Heart right ventricle (tissue), 16 donors: ENCODE measurements around the gene PPP5C. TPM values are rescaled to one million over a fixed set of nuclear protein-coding genes. Genes with fewer than 3 reads are reported as not detected.

Experiments
- ATAC-seq, 8 donors: fragments of 200-7000 bp; cut with Tn5 transposase; one replicate each; pipeline ENCODE4 v1.9.1; 2020; ENCODE audit warnings: mild to moderate bottlenecking in 8 of 8, moderate library complexity in 8 of 8, moderate number of reproducible peaks in 1 of 8
- DNase-seq, 2 donors: peaks; one replicate each; pipeline ENCODE4 v3.0.0-alpha.2; 2020
- H3K27ac ChIP-seq, 10 donors: fragments of 200-600 bp; sonication (generic) in 2 of 10; one replicate each; pipeline versions ENCODE4 v1.5.0 to v1.8.0; 2020 to 2022; ENCODE audit warnings: mild to moderate bottlenecking in 3 of 10
- H3K27me3 ChIP-seq, 7 donors: fragments of 200-600 bp; one replicate each; pipeline ENCODE4 v1.8.0; 2021 to 2022; ENCODE audit warnings: mild to moderate bottlenecking in 2 of 7
- H3K36me3 ChIP-seq, 9 donors: fragments of 200-600 bp; sonication (generic) in 1 of 9; one replicate each; pipeline versions ENCODE4 v1.5.0 to v1.8.0; 2020 to 2022; ENCODE audit warnings: mild to moderate bottlenecking in 2 of 9
- H3K4me1 ChIP-seq, 9 donors: fragments of 200-600 bp; sonication (generic) in 1 of 9; one replicate each; pipeline versions ENCODE4 v1.5.0 to v1.8.0; 2020 to 2022; ENCODE audit warnings: mild to moderate bottlenecking in 4 of 9
- H3K4me3 ChIP-seq, 10 donors: fragments of 200-600 bp; sonication (generic) in 2 of 10; one replicate each; pipeline versions ENCODE4 v1.5.0 to v1.8.0; 2020 to 2022; ENCODE audit warnings: mild to moderate bottlenecking in 7 of 10, moderate library complexity in 2 of 10
- H3K9me3 ChIP-seq, 11 donors: fragments of 200-600 bp in 10 of 11; sonication (generic) in 2 of 11; one replicate each; pipeline versions ENCODE4 v1.5.0 to v1.8.0; 2013 to 2022; ENCODE audit warnings: mild to moderate bottlenecking in 2 of 11, control low read depth in 1 of 11, moderate library complexity in 1 of 11
- WGBS, 2 donors: extraction: QIAGEN DNeasy Blood & Tissue Kit; methylation state at CpG; one replicate each; pipeline ENCODE4 v1.1.7; 2013; ENCODE audit warnings: inconsistent platforms in 1 of 2; 5-methylcytosine and 5-hydroxymethylcytosine counted together
- intact Hi-C, 10 donors: fragments of 100-400 bp; cut with DNase I; formaldehyde crosslinking; loops; one replicate each; pipeline versions ENCODE4 v1.11.1 to v1.14.2; 2022
- polyA plus RNA-seq, 2 donors: library from polyadenylated mRNA; stranded (reverse); fragments of 200-250 nt; gene quantifications; one replicate each; pipeline ENCODE4 v1.2.3, GENCODE V29; 2013
- total RNA-seq, 10 donors: library from RNA; stranded (reverse); fragmentation: NEBNext Ultra II Directional in 3 of 10; extraction: Animal tissue kit (Norgen Biotek cat#: 25700) in 3 of 10; gene quantifications; one replicate each; pipeline versions ENCODE4 v1.2.1 to v1.2.4, GENCODE V29; 2021 to 2023
- TF ChIP-seq, protein P1 (sequence below), 9 donors: fragments of 200-600 bp; sonication (generic) in 2 of 9; IDR thresholded peaks; one replicate each; pipeline versions ENCODE4 v1.5.0 to v1.8.0; 2021 to 2022; ENCODE audit warnings: antibody characterized with exemption in 9 of 9, mild to moderate bottlenecking in 5 of 9, moderate library complexity in 1 of 9
- donor health status: Arrhythmogenic right ventricular cardiomyopathy.
- donor health status: ischemic (EF 13 %, LVEDD 7.1; RV severe dilation, severe dysfunction).
- donor health status: healthy with polysubstance abuse.
- donor health status: DM: no; HTN: yes; CAD: no.
- donor health status: DM: no; HTN: no; CAD: no.
- donor health status: ischemic (EF 25% LVEDD 6.9; RV normal size, moderate dysfunction).
- donor health status: ischemic (EF 25% LVEDD 5.7; RV mildly dilated, moderate dysfunction).
- donor health status: healthy.
- donor health status: DM: yes; HTN: yes; CAD: no.
- donor health status: Ischemic cardiomyopathy.
- donor health status: ischemic (EF 35%, LVEDD 5.7; RV mildly dilated, moderate dysfunction).
- donor health status: nonischemic (EF 11% LVEDD 7.7; RV severe dilation, severe dysfunction).
- donor health status: DM: yes; HTN: yes; CAD: no.
- donor health status: PGD.
- donor health status: ischemic (EF 29% LVEDD 5.4; RV normal size, mild dysfunction).
- donor health status: nonischemic (EF 23%, LVEDD 6.1; RV moderate dilation, normal function).

Gene PPP5C
- total and polyA plus RNA-seq, 12 donors = 51.6 to 89.5 (median 76.5) TPM

DNA sequence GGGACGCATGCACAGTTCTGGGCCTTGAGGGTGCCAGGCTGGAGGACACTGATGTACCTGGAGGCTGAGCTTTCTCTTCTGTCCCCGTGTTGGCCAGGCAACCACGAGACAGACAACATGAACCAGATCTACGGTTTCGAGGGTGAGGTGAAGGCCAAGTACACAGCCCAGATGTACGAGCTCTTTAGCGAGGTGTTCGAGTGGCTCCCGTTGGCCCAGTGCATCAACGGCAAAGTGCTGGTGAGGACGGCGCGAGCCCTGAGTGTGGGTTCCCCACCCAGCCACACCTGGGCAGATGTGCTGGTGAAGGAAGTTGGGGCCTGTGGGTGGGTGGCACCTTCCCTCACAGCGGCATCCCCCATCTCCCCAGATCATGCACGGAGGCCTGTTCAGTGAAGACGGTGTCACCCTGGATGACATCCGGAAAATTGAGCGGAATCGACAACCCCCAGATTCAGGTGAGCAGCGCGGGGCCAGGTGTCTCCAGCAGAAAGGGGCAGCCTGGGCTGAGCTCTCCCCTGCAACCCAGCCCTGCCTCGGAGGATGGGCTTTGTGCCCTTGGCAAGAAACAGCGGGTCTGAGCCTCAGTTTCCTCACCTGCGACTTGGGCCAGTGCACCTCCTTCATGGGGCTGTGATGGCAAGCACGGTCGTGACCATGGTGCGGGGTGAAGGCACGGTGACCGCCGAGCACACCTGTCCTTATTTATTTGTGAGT is 40.3 kb downstream of the PPP5C start:
- ATAC-seq (no peak), DNase-seq (no peak)
- Histone ChIP-seq H3K36me3 (peaks cover 0 to 95% (median 60%) of the 10 kb centered on the region in 9 donors), H3K27me3 (no peaks in the 10 kb centered on the region), H3K4me1 (peaks cover 0 to 28% (median 8%) of the 10 kb centered on the region in 9 donors), H3K9me3 (no peaks in the 10 kb centered on the region), H3K27ac (no peak overlapping the region), H3K4me3 (no peak overlapping the region)
- 95 to 96% methylated on average over 30 of the region's 30 CpGs for WGBS, 2 donors
- TF ChIP-seq, protein P1, sequence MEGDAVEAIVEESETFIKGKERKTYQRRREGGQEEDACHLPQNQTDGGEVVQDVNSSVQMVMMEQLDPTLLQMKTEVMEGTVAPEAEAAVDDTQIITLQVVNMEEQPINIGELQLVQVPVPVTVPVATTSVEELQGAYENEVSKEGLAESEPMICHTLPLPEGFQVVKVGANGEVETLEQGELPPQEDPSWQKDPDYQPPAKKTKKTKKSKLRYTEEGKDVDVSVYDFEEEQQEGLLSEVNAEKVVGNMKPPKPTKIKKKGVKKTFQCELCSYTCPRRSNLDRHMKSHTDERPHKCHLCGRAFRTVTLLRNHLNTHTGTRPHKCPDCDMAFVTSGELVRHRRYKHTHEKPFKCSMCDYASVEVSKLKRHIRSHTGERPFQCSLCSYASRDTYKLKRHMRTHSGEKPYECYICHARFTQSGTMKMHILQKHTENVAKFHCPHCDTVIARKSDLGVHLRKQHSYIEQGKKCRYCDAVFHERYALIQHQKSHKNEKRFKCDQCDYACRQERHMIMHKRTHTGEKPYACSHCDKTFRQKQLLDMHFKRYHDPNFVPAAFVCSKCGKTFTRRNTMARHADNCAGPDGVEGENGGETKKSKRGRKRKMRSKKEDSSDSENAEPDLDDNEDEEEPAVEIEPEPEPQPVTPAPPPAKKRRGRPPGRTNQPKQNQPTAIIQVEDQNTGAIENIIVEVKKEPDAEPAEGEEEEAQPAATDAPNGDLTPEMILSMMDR (IDR thresholded peaks at IDR 0.05) = no peak
- intact Hi-C loops = loop anchor here in 1 of 10 donors (5.0 kb wide), 1 partner anchor 195 kb away; no protein-coding TSS in a partner anchor

DNA sequence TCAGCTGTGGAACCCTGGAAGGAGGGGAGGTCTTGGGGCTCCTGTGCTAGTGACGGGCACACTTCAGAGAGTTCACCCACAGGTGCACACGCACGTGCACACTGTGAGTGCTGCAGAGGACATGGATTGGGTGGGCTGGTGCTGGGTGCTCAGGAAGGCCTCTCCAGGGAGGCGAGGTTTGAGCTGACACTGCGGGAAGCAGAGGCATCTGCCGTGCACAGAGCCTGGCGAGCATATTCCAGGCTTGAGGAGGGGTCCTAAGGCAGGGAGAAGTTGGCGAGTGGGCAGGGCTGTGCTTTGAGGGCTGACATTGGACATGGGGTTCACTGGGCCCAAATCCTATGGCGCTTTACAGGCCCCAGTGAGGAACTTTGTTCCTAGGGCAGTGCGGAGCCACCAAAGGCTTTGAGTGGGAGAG is 40.8 kb downstream of the PPP5C start:
- 96 to 97% methylated on average over 10 of the region's 10 CpGs for WGBS, 2 donors
- TF ChIP-seq, protein P1 (IDR thresholded peaks at IDR 0.05) = no peak
- peaks cover 0 to 93% (median 54%) of the 10 kb centered on the region in 9 donors for H3K36me3 ChIP-seq
- DNase-seq (no peak), ATAC-seq (no peak)
- H3K27me3 ChIP-seq = no peaks in the 10 kb centered on the region
- no peak overlapping the region for H3K27ac ChIP-seq
- no peak overlapping the region for H3K4me3 ChIP-seq
- no peaks in the 10 kb centered on the region for H3K9me3 ChIP-seq
- peaks cover 0 to 33% (median 8%) of the 10 kb centered on the region in 9 donors for H3K4me1 ChIP-seq
- intact Hi-C loops = loop anchor here in 1 of 10 donors (5.0 kb wide), 1 partner anchor 195 kb away; no protein-coding TSS in a partner anchor

DNA sequence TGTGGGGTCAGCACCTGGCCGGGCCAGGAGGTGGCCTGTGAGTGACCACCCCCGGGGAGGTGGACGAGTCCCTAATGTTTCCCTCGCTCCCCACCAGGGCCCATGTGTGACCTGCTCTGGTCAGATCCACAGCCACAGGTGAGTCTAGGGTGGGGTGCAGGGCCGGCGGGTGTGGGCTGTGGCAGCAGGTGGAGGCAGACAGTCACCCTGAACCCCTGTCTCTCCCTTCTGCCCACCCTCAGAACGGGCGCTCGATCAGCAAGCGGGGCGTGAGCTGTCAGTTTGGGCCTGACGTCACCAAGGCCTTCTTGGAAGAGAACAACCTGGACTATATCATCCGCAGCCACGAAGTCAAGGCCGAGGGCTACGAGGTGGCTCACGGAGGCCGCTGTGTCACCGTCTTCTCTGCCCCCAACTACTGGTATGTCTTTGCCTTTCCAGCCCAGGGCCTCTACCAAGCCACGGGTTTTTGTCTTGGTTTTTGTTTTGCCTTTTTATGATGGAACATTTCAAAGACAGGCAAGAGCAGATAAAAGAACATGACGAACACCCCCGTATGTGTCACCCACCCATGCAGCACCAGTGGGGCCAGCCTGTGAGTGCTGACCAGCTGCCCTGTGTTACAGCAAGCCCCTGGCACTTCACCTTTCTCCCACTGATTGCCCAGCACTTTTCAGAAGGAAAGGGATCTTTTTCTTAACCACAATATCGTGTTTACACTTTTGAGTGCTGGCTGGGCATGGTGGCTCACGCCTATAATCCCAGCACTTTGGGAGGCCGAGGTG is 41.6 kb downstream of the PPP5C start:
- Histone ChIP-seq H3K27ac (no peak overlapping the region), H3K27me3 (no peaks in the 10 kb centered on the region), H3K9me3 (no peaks in the 10 kb centered on the region), H3K4me1 (peaks cover 0 to 28% (median 8%) of the 10 kb centered on the region in 9 donors), H3K4me3 (no peak overlapping the region), H3K36me3 (peaks cover 0 to 92% (median 47%) of the 10 kb centered on the region in 9 donors)
- 91% methylated on average over 25 of the region's 25 CpGs for WGBS, 2 donors
- TF ChIP-seq, protein P1 (IDR thresholded peaks at IDR 0.05) = no peak
- ATAC-seq = no peak
- no peak for DNase-seq
- intact Hi-C loops = loop anchor here in 1 of 10 donors (5.0 kb wide), 1 partner anchor 196 kb away; no protein-coding TSS in a partner anchor

DNA sequence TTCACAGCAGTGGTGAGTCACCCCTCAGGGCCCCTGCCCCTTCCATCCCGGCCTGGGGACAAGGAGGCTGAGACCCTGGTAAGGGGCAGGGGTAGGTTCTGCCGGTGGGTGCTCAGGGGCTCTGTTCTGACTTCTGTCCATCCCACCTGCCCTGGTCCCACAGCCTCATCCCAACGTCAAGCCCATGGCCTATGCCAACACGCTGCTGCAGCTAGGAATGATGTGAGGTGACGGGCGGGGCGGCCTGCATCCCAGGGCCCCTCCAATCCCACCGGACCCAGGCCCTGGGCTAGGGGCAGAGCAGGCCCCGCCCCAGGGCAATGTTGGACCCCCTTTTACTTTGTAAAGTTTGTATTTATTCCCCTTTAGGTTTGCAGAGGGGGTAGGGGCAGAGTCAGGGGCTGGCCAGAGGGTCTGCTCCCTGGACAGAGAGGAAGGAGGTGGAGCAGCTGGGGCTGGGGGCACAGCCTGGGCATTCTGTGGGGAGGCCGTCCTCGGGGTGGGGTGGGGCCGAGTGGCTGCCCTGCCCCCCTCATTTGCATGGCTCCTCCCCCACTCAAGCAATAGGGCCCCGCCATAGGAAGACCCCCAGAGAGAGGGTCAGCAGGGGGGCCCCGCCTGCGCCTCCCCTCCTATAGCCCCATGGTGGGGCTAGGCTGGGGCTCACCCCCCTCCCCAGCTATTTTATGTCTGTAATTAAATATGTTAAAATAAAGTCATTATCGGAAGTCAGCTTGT is 43.4 kb downstream of the PPP5C start:
- TF ChIP-seq, protein P1 (IDR thresholded peaks at IDR 0.05) = no peak
- ATAC-seq (no peak), DNase-seq (no peak)
- no peak overlapping the region for H3K4me3 ChIP-seq
- H3K36me3 ChIP-seq = peaks cover 0 to 74% (median 47%) of the 10 kb centered on the region in 9 donors
- intact Hi-C loops = loop anchor here in 9 of 10 donors (5.0 to 10.0 kb wide), 5 partner anchors 105 to 125 kb away; no protein-coding TSS in a partner anchor
- H3K4me1 ChIP-seq = peaks cover 0 to 12% (median 0%) of the 10 kb centered on the region in 9 donors
- H3K9me3 ChIP-seq = no peaks in the 10 kb centered on the region
- 95 to 96% methylated on average over 16 of the region's 16 CpGs for WGBS, 2 donors
- no peaks in the 10 kb centered on the region for H3K27me3 ChIP-seq
- H3K27ac ChIP-seq = no peak overlapping the region
